ENCODE results near the gene DDX27. TPM values are rescaled to one million over a fixed set of nuclear protein-coding genes. Genes with fewer than 3 reads are reported as not detected.
A peak's percentile ranks its signal among the peaks of the same experiment; 100 is the strongest.

Gene DDX27
- total and polyA plus RNA-seq, 2 of the 13 experiments (the other 11 are each of a cell fraction or from before 2014, with no cell fraction given): 42.6 to 72.8 TPM

DNA sequence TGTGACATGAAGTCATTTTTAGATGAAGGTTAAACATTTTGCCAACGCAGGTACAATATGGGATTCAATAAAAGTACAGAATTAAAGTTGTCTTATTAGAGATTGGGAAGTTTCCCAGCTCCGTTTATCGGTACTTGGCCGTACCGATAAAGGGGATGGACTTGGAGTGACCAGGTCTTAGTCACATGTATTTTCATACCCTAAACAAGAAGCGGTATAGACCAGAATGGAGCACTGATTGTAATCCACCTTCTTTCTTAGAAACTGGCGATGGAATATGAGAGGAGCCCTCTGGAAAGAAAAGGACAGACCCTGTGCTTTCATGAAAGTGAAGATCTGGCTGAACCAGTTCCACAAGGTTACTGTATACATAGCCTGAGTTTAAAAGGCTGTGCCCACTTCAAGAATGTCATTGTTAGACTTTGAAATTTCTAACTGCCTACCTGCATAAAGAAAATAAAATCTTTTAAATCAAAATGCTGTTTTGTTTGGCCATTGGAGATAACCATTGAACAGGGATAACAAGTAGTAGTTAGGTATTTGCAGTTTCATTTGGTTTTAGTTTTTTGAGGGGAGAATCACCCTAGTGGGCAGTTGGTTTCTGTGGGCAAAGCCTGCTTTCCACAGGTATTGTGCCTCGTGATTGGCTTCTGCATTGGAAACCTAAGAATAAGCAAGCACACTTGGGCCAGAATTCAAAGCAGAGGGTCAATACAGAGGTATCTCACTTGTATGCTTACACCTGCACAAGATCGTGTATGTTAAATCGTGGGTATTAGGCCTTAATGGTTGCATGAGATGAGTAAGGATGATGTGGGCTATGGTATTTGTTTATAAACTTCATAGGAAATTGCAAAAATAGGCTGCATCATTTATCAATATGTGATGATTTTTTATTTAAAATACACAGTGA lies 69.8 kb downstream of the DDX27 start (continued):
- TF ChIP-seq, protein P1, sequence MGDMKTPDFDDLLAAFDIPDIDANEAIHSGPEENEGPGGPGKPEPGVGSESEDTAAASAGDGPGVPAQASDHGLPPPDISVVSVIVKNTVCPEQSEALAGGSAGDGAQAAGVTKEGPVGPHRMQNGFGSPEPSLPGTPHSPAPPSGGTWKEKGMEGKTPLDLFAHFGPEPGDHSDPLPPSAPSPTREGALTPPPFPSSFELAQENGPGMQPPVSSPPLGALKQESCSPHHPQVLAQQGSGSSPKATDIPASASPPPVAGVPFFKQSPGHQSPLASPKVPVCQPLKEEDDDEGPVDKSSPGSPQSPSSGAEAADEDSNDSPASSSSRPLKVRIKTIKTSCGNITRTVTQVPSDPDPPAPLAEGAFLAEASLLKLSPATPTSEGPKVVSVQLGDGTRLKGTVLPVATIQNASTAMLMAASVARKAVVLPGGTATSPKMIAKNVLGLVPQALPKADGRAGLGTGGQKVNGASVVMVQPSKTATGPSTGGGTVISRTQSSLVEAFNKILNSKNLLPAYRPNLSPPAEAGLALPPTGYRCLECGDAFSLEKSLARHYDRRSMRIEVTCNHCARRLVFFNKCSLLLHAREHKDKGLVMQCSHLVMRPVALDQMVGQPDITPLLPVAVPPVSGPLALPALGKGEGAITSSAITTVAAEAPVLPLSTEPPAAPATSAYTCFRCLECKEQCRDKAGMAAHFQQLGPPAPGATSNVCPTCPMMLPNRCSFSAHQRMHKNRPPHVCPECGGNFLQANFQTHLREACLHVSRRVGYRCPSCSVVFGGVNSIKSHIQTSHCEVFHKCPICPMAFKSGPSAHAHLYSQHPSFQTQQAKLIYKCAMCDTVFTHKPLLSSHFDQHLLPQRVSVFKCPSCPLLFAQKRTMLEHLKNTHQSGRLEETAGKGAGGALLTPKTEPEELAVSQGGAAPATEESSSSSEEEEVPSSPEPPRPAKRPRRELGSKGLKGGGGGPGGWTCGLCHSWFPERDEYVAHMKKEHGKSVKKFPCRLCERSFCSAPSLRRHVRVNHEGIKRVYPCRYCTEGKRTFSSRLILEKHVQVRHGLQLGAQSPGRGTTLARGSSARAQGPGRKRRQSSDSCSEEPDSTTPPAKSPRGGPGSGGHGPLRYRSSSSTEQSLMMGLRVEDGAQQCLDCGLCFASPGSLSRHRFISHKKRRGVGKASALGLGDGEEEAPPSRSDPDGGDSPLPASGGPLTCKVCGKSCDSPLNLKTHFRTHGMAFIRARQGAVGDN (CRISPR knock-in tag; IDR thresholded peaks at IDR 0.05): no peak
- no peak for TF ChIP-seq CHD2 (IDR thresholded peaks at IDR 0.05; ENCODE audit: low read depth, low read length)
- no peak for TF ChIP-seq TOE1 (CRISPR knock-in tag; IDR thresholded peaks at IDR 0.05)
- TF ChIP-seq ZNF230 (CRISPR knock-in tag; IDR thresholded peaks at IDR 0.05): no peak
- TF ChIP-seq, protein P2, sequence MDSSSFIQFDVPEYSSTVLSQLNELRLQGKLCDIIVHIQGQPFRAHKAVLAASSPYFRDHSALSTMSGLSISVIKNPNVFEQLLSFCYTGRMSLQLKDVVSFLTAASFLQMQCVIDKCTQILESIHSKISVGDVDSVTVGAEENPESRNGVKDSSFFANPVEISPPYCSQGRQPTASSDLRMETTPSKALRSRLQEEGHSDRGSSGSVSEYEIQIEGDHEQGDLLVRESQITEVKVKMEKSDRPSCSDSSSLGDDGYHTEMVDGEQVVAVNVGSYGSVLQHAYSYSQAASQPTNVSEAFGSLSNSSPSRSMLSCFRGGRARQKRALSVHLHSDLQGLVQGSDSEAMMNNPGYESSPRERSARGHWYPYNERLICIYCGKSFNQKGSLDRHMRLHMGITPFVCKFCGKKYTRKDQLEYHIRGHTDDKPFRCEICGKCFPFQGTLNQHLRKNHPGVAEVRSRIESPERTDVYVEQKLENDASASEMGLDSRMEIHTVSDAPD (CRISPR knock-in tag; IDR thresholded peaks at IDR 0.05): 0 out of 2 replicates have a peak, but pooled peaks have one; percentile 8
- no peak for TF ChIP-seq ARNT (IDR thresholded peaks at IDR 0.05)
- TF ChIP-seq, protein P3, sequence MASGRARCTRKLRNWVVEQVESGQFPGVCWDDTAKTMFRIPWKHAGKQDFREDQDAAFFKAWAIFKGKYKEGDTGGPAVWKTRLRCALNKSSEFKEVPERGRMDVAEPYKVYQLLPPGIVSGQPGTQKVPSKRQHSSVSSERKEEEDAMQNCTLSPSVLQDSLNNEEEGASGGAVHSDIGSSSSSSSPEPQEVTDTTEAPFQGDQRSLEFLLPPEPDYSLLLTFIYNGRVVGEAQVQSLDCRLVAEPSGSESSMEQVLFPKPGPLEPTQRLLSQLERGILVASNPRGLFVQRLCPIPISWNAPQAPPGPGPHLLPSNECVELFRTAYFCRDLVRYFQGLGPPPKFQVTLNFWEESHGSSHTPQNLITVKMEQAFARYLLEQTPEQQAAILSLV (CRISPR knock-in tag; IDR thresholded peaks at IDR 0.05; ENCODE audit: borderline replicate concordance): no peak
- TF ChIP-seq, protein P4, sequence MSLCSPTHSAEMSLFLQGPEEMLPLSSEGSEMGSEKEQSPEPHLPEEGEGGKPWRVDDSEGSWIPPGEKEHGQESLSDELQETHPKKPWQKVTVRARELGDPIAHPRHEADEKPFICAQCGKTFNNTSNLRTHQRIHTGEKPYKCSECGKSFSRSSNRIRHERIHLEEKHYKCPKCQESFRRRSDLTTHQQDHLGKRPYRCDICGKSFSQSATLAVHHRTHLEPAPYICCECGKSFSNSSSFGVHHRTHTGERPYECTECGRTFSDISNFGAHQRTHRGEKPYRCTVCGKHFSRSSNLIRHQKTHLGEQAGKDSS (CRISPR knock-in tag; IDR thresholded peaks at IDR 0.05; ENCODE audit: borderline replicate concordance, low read depth): no peak
- TF ChIP-seq MBNL3 (CRISPR knock-in tag; conservative IDR thresholded peaks at IDR 0.05): no peak
- TF ChIP-seq, protein P5, sequence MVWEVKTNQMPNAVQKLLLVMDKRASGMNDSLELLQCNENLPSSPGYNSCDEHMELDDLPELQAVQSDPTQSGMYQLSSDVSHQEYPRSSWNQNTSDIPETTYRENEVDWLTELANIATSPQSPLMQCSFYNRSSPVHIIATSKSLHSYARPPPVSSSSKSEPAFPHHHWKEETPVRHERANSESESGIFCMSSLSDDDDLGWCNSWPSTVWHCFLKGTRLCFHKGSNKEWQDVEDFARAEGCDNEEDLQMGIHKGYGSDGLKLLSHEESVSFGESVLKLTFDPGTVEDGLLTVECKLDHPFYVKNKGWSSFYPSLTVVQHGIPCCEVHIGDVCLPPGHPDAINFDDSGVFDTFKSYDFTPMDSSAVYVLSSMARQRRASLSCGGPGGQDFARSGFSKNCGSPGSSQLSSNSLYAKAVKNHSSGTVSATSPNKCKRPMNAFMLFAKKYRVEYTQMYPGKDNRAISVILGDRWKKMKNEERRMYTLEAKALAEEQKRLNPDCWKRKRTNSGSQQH (CRISPR knock-in tag; IDR thresholded peaks at IDR 0.05; ENCODE audit: low read depth): no peak
- no peak for TF ChIP-seq ATF7-NPFF (CRISPR knock-in tag; IDR thresholded peaks at IDR 0.05; ENCODE audit: low read depth)
- no peak for TF ChIP-seq ZNF879 (CRISPR knock-in tag; IDR thresholded peaks at IDR 0.05)
- no peak for TF ChIP-seq ZNF678 (CRISPR knock-in tag; IDR thresholded peaks at IDR 0.05)
- no peak for TF ChIP-seq NR2F2 (IDR thresholded peaks at IDR 0.05; ENCODE audit: borderline replicate concordance, low read depth)
- no peak for TF ChIP-seq ZNF124 (CRISPR knock-in tag; IDR thresholded peaks at IDR 0.05)
- no peak for TF ChIP-seq ZNF878 (CRISPR knock-in tag; IDR thresholded peaks at IDR 0.05)
- 0 out of 2 replicates have a peak, but pooled peaks have one; percentile 20 for TF ChIP-seq ZNF562 (CRISPR knock-in tag; IDR thresholded peaks at IDR 0.05; ENCODE audit: borderline replicate concordance)
- TF ChIP-seq PAF1 (CRISPR knock-in tag; IDR thresholded peaks at IDR 0.05): peak; percentile 91
- no peak for TF ChIP-seq TARDBP (CRISPR knock-in tag; IDR thresholded peaks at IDR 0.05)
- TF ChIP-seq RBM22 (optimal IDR thresholded peaks at IDR 0.05; ENCODE audit: low read length): peak; percentile 98
- peak; percentile 53 to 77; a peak in 3 of 4 replicates for TF ChIP-seq POLR2A (IDR thresholded peaks at IDR 0.05; ENCODE audit: insufficient read depth in 1 of 2, low read depth in 2 of 2, low read length in 2 of 2)
- TF ChIP-seq MTF2 (CRISPR knock-in tag; IDR thresholded peaks at IDR 0.05; ENCODE audit: borderline replicate concordance): no peak
